ENCODE measurements around the gene ZBTB17.

DNA sequence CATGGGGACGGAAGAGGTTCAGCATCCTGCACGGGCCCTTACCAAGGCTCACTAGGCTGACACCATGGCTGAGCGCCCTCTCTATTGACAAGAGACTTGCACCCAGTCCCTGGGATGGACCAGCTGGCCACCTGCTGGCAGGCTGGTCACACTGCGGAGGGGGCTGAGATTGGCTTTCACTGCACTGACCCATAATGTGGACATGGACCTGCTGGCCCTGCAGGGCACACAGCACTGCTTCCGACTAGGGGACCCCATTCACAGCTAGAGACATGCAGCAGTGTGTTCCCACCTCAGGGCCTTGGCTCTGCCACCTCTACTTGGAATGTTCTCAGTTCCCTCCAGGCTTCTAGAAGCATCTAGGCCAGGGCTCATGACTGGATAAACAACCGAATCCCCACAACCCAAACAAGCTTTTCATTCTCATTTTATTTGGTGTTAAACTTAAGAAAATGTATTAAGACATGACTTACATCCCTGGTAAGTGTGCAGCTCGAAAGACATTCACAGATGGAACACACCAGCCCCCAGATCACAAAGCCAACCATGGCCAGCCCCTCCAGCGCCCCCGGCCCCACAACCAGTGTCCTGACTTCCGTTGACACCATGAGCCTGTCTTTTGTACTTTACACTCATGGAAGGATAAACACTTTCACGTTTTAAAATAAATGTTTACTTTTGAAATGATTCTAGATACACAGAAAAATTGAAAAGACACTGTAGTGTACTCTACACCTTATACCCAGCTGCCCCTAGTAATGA lies 18.9 kb upstream of the ZBTB17 start:
- TF ChIP-seq, protein P1, sequence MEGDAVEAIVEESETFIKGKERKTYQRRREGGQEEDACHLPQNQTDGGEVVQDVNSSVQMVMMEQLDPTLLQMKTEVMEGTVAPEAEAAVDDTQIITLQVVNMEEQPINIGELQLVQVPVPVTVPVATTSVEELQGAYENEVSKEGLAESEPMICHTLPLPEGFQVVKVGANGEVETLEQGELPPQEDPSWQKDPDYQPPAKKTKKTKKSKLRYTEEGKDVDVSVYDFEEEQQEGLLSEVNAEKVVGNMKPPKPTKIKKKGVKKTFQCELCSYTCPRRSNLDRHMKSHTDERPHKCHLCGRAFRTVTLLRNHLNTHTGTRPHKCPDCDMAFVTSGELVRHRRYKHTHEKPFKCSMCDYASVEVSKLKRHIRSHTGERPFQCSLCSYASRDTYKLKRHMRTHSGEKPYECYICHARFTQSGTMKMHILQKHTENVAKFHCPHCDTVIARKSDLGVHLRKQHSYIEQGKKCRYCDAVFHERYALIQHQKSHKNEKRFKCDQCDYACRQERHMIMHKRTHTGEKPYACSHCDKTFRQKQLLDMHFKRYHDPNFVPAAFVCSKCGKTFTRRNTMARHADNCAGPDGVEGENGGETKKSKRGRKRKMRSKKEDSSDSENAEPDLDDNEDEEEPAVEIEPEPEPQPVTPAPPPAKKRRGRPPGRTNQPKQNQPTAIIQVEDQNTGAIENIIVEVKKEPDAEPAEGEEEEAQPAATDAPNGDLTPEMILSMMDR (conservative IDR thresholded peaks at IDR 0.05; ENCODE audit: low read length) = peak; percentile 75
- no peak for TF ChIP-seq EZH2phosphoT487 (IDR thresholded peaks at IDR 0.05; ENCODE audit: borderline replicate concordance)

Data from Loucy (cell line).